ENCODE results near the gene IKZF4. TPM values are rescaled to one million over a fixed set of nuclear protein-coding genes. Genes with fewer than 3 reads are reported as not detected.
"Not testable (repeated sequence)": the region's sequence is repeated elsewhere in the genome, so short reads cannot be mapped to it uniquely, and the experiment has no call there.

The IKZF4 gene
- total RNA-seq, 2 donors from 2014 or later, result 5.6 to 8.6 TPM

- no peak for DNase-seq (ENCODE audit: low spot score)
- intact Hi-C loops (cut with DNase I), result loop anchor here in 1 of 2 donors (10.0 kb wide), 1 partner anchor 274 kb away; no protein-coding TSS in a partner anchor
Observed at GRCh38 chr12:56029166-56029519, 8.3 kb downstream of the IKZF4 start.

DNA sequence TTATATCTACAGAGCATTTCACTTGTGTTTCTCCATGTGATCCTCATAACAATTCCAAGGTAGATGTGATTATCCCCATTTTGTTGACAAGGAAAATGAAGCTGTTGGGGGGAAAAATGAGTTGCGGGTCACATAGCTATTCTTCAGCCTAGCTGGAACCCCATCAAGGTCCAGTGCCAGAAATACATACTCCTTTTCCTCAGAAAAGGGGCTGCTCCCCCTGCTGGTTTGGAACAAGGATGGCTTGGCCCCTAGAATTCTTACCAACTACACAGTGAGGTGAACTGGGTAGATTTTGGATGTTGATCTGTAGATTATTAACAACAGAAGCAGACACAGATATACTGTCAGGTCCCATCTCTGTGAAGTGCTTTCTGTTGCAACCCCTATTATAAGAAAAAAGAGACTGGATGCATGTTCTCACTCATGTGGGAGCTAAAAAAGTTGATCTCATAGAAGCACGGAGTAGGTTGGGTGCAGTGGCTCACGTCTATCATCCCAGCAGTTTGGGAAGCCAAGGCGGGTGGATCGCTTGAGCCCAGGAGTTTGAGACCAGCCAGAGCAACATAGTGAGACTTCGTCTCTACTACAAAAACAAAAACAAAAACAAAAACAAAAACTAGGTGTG is 8.9 kb downstream of the IKZF4 start:
- intact Hi-C loops (cut with DNase I), result loop anchor here in 1 of 2 donors (10.0 kb wide), 2 partner anchors 45 to 275 kb away; no protein-coding TSS in a partner anchor
- DNase-seq (ENCODE audit: low spot score), result no peak

DNA sequence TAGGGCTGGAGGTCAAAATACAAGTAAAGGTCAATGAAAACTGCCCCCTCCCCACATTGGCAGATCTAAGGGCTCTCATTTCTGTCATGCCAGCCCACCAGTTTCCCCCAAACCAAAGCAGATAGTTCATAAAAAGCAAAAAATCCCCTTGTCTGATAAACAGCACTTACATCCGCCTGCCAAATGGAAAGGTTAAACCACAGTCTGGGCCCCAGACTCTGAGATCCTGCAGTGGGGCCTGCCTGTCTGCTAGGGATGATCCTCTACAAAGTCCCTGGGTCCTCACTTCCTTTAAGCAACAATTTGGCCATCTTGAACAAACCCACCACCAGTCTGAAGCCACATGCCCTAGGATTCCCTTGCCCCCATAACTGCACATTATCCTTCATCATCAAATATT is 11.1 kb downstream of the IKZF4 start:
- intact Hi-C loops (cut with DNase I), result loop anchor here in 1 of 2 donors (10.0 kb wide), 1 partner anchor 47 kb away; no protein-coding TSS in a partner anchor

GRCh38 chr12:56034586-56035332 is 13.9 kb downstream of the IKZF4 start:
- intact Hi-C loops (cut with DNase I), result loop anchor here (5.0 to 10.0 kb wide), 2 partner anchors 37 to 50 kb away; partner anchors contain the start of gene SUOX (in 1 of the 2)
- DNase-seq (ENCODE audit: low spot score), result no peak

More for the DNA sequence above, 11.1 kb downstream of the IKZF4 start:
- DNase-seq (ENCODE audit: low spot score), result no peak

DNA sequence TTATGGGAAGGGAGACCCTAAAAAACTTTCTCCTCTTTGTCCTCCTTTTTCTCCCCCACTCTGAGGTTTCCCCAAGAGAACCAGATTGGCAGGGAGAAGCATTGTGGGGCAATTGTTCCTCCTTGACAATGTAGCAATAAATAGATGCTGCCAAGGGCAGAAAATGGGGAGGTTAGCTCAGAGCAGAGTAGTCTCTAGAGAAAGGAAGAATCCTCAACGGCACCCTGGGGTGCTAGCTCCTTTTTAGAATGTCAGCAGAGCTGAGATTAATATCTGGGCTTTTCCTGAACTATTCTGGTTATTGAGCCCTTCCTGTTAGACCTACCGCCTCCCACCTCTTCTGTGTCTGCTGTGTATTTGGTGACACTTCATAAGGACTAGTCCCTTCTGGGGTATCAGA is 16.3 kb downstream of the IKZF4 start:
- DNase-seq (ENCODE audit: low spot score), result no peak
- intact Hi-C loops (cut with DNase I), result loop anchor here (5.0 to 10.0 kb wide), 2 partner anchors 40 to 52 kb away; partner anchors contain the start of gene SUOX (in 1 of the 2)

- no peak for DNase-seq (ENCODE audit: low spot score)
- intact Hi-C loops (cut with DNase I), result loop anchor here (5.0 to 10.0 kb wide), 2 partner anchors 41 to 53 kb away; partner anchors contain the start of gene SUOX (in 1 of the 2)
Observed at GRCh38 chr12:56038022-56038655, 17.3 kb downstream of the IKZF4 start.

GRCh38 chr12:56040151-56040550 is 19.3 kb downstream of the IKZF4 start:
- DNase-seq (ENCODE audit: low spot score), result no peak
- intact Hi-C loops (cut with DNase I), result no loop called here

GRCh38 chr12:56040963-56041551 is 20.2 kb downstream of the IKZF4 start:
- DNase-seq (ENCODE audit: low spot score), result no peak
- intact Hi-C loops (cut with DNase I), result no loop called here

- DNase-seq (ENCODE audit: low spot score), result peak; percentile 99
- intact Hi-C loops (cut with DNase I), result no loop called here
Observed at GRCh38 chr12:56041552-56042429, 20.9 kb downstream of the IKZF4 start, which contains the start of gene RPS26. Gene RPS26 (plus strand): TSS chr12:56041918. CDS start chr12:56042167, 249 bp downstream.

DNA sequence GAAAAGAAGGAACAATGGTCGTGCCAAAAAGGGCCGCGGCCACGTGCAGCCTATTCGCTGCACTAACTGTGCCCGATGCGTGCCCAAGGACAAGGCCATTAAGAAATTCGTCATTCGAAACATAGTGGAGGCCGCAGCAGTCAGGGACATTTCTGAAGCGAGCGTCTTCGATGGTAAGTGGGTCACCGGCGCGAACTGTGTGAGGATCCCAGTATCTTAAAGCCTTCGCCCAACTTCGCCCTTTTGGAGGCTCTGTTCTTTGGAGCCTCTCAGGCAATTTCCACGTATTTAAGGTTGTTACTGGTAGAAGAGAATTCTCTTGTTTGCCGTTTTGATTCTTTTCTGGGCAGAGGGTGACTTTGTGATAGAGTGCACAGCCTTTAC is 21.6 kb downstream of the IKZF4 start:
- DNase-seq (ENCODE audit: low spot score); intact Hi-C loops (cut with DNase I): not testable (repeated sequence)

GRCh38 chr12:56042843-56043242 is 22.0 kb downstream of the IKZF4 start:
- DNase-seq (ENCODE audit: low spot score), result no peak
- intact Hi-C loops (cut with DNase I), result no loop called here

GRCh38 chr12:56046027-56046780 is 25.4 kb downstream of the IKZF4 start:
- no peak for DNase-seq (ENCODE audit: low spot score)
- intact Hi-C loops (cut with DNase I), result no loop called here

DNA sequence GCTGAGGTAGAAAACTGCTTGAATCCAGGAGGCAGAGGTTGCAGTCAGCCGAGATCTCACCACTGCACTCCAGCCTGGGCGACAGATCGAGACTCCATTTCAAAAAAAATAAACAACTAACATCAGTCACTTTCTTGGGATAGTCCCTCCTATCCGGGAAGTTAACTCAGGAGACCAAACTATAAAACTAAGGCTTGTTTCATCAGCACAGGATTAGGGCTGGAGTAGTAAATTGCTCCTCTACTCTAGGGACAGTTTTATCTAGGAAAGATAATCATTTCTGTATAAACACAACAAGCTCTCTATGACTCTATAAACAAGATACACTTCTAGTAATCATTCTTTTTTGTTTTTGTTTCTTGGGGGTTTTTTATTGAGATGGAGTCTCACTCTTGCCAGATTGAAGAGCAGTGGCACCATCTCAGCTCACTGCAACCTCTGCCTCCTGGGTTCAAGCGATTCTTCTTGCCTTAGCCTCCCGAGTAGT is 32.6 kb downstream of the IKZF4 start:
- intact Hi-C loops (cut with DNase I), result no loop called here
- DNase-seq (ENCODE audit: low spot score), result no peak

DNA sequence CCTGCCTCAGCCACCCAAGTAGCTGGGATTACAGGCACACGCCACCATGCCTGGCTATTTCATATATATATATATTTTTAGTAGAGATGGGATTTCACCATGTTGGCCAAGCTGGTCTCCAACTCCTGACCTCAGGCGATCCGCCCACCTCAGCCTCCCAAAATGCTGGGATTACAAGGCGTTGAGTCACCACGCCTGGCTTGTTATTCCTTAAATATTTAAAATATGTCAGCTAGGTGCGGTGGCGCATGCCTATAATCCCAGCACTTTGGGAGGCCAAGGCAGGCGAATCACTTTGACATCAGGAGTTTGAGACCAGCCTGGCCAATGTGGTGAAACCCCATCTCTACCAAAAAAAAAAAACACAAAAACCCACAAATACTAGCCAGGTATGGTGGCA is 39.1 kb downstream of the IKZF4 start:
- intact Hi-C loops (cut with DNase I); DNase-seq (ENCODE audit: low spot score): not testable (repeated sequence)

DNA sequence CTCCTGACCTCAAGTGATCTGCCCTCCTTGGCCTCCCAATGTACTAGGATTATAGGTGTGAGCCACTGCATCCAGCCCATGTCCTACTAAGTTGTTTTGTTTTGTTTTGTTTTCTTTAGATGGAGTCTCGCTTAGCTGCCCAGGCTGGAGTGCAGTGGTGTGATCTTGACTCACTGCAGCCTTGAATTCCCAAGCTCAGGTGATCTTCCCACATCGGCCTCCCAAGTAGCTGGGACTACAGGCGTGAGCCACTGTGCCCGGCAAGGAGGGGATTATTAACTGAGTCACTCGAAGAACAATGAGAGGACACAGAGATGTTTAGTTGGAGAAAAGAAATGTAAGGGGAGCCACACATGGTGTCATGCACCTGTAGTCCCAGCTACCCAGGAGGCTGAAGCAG is 41.1 kb downstream of the IKZF4 start:
- no peak for DNase-seq (ENCODE audit: low spot score)
- intact Hi-C loops (cut with DNase I), result no loop called here

- intact Hi-C loops (cut with DNase I), result no loop called here
- no peak for DNase-seq (ENCODE audit: low spot score)
Observed at GRCh38 chr12:56062996-56063395, 42.2 kb downstream of the IKZF4 start.

- intact Hi-C loops (cut with DNase I), result no loop called here
- DNase-seq (ENCODE audit: low spot score), result no peak
Observed at GRCh38 chr12:56071648-56072047, 50.8 kb downstream of the IKZF4 start.

- intact Hi-C loops (cut with DNase I), result no loop called here
Observed at GRCh38 chr12:56074396-56074795, 53.6 kb downstream of the IKZF4 start.

More at GRCh38 chr12:56074396-56074795, 53.6 kb downstream of the IKZF4 start:
- DNase-seq (ENCODE audit: low spot score), result no peak
